ENCODE results near the gene OR2A7. TPM values are rescaled to one million over a fixed set of nuclear protein-coding genes. Genes with fewer than 3 reads are reported as not detected.
"Not testable (repeated sequence)": the region's sequence is repeated elsewhere in the genome, so short reads cannot be mapped to it uniquely, and the experiment has no call there.

The OR2A7 gene
- total and polyA plus RNA-seq, 2 experiments from 2014 or later = 0.26 TPM; not detected in 1

- H2AFZ ChIP-seq; H3F3A ChIP-seq (ENCODE audit: insufficient read depth); H3K4me2 ChIP-seq (ENCODE audit: unreplicated experiment); H3K4me3 ChIP-seq; in situ Hi-C loops (cut with MboI); H3K27me3 ChIP-seq (replicated peaks; ENCODE audit: insufficient read depth); H3K79me2 ChIP-seq (ENCODE audit: insufficient read depth); H3K9me3 ChIP-seq (ENCODE audit: low read depth); H3K36me3 ChIP-seq (ENCODE audit: low read depth); H4K20me1 ChIP-seq (ENCODE audit: insufficient read depth); H3K9ac ChIP-seq; H3K9me2 ChIP-seq (ENCODE audit: insufficient read depth); DNase-seq; H3K27ac ChIP-seq; H3K4me1 ChIP-seq (ENCODE audit: insufficient read depth): not testable (repeated sequence)
- 44 to 63% methylated on average over 1 of the region's 1 CpG for WGBS, 2 experiments (ENCODE audit: low coverage in 1 of 2, low lambda C conversion rate in 2 of 2, missing lambda C conversion rate in 2 of 2)
These were observed 31.6 kb downstream of the OR2A7 start for GRCh38 chr7:144233039-144233438.

- H3K9me2 ChIP-seq (ENCODE audit: insufficient read depth); H3K4me2 ChIP-seq (ENCODE audit: unreplicated experiment); H3K36me3 ChIP-seq (ENCODE audit: low read depth); in situ Hi-C loops (cut with MboI); H3K4me3 ChIP-seq; H4K20me1 ChIP-seq (ENCODE audit: insufficient read depth); H3K9ac ChIP-seq; H3F3A ChIP-seq (ENCODE audit: insufficient read depth); H3K27me3 ChIP-seq (replicated peaks; ENCODE audit: insufficient read depth); H3K9me3 ChIP-seq (ENCODE audit: low read depth); H3K79me2 ChIP-seq (ENCODE audit: insufficient read depth); H2AFZ ChIP-seq; H3K27ac ChIP-seq; H3K4me1 ChIP-seq (ENCODE audit: insufficient read depth); DNase-seq: not testable (repeated sequence)
- no CpG with 5 or more reads among the region's 2 CpGs for WGBS, 2 experiments (ENCODE audit: low coverage in 1 of 2, low lambda C conversion rate in 2 of 2, missing lambda C conversion rate in 2 of 2)
These were observed 33.6 kb downstream of the OR2A7 start for GRCh38 chr7:144231027-144231426.

- H3K9me3 ChIP-seq (ENCODE audit: low read depth); H3K4me1 ChIP-seq (ENCODE audit: insufficient read depth); H3K27ac ChIP-seq; DNase-seq; H3K4me3 ChIP-seq; H3K27me3 ChIP-seq (replicated peaks; ENCODE audit: insufficient read depth); H3K79me2 ChIP-seq (ENCODE audit: insufficient read depth); H4K20me1 ChIP-seq (ENCODE audit: insufficient read depth); H3K9me2 ChIP-seq (ENCODE audit: insufficient read depth); in situ Hi-C loops (cut with MboI); H3K9ac ChIP-seq; H2AFZ ChIP-seq; H3K36me3 ChIP-seq (ENCODE audit: low read depth); H3K4me2 ChIP-seq (ENCODE audit: unreplicated experiment); H3F3A ChIP-seq (ENCODE audit: insufficient read depth): not testable (repeated sequence)
- WGBS, 2 experiments (ENCODE audit: low coverage in 1 of 2, low lambda C conversion rate in 2 of 2, missing lambda C conversion rate in 2 of 2) = 35 to 43% methylated on average over 2 of the region's 3 CpGs
These were observed 35.8 kb downstream of the OR2A7 start for GRCh38 chr7:144228810-144229209.

GRCh38 chr7:144226866-144227265, 37.7 kb downstream of the OR2A7 start:
- DNase-seq = peak; percentile 1
- H3K4me2 ChIP-seq (ENCODE audit: unreplicated experiment); in situ Hi-C loops (cut with MboI); H3K9me2 ChIP-seq (ENCODE audit: insufficient read depth); H3K4me1 ChIP-seq (ENCODE audit: insufficient read depth); H3K9me3 ChIP-seq (ENCODE audit: low read depth); H4K20me1 ChIP-seq (ENCODE audit: insufficient read depth); H3K27ac ChIP-seq; H3K79me2 ChIP-seq (ENCODE audit: insufficient read depth); H3K4me3 ChIP-seq; H3F3A ChIP-seq (ENCODE audit: insufficient read depth); H3K27me3 ChIP-seq (replicated peaks; ENCODE audit: insufficient read depth); H3K9ac ChIP-seq; H3K36me3 ChIP-seq (ENCODE audit: low read depth); H2AFZ ChIP-seq: not testable (repeated sequence)
- WGBS, 2 experiments (ENCODE audit: low coverage in 1 of 2, low lambda C conversion rate in 2 of 2, missing lambda C conversion rate in 2 of 2) = 38% methylated on average over 3 of the region's 4 CpGs

GRCh38 chr7:144223675-144224074, 40.9 kb downstream of the OR2A7 start:
- H3K4me1 ChIP-seq (ENCODE audit: insufficient read depth); H3K79me2 ChIP-seq (ENCODE audit: insufficient read depth); H3K9me2 ChIP-seq (ENCODE audit: insufficient read depth); H3K27ac ChIP-seq; DNase-seq; H4K20me1 ChIP-seq (ENCODE audit: insufficient read depth); H3K36me3 ChIP-seq (ENCODE audit: low read depth); H3K9ac ChIP-seq; H3K9me3 ChIP-seq (ENCODE audit: low read depth); H3F3A ChIP-seq (ENCODE audit: insufficient read depth); H3K4me3 ChIP-seq; H2AFZ ChIP-seq; H3K4me2 ChIP-seq (ENCODE audit: unreplicated experiment); H3K27me3 ChIP-seq (replicated peaks; ENCODE audit: insufficient read depth); in situ Hi-C loops (cut with MboI): not testable (repeated sequence)

- H3K9ac ChIP-seq; H3K9me3 ChIP-seq (ENCODE audit: low read depth); H3K4me3 ChIP-seq; H3K79me2 ChIP-seq (ENCODE audit: insufficient read depth); H3K36me3 ChIP-seq (ENCODE audit: low read depth); H2AFZ ChIP-seq; DNase-seq; H3K9me2 ChIP-seq (ENCODE audit: insufficient read depth); H3K4me2 ChIP-seq (ENCODE audit: unreplicated experiment); H3K4me1 ChIP-seq (ENCODE audit: insufficient read depth); H3F3A ChIP-seq (ENCODE audit: insufficient read depth); H4K20me1 ChIP-seq (ENCODE audit: insufficient read depth); in situ Hi-C loops (cut with MboI); H3K27me3 ChIP-seq (replicated peaks; ENCODE audit: insufficient read depth); H3K27ac ChIP-seq: not testable (repeated sequence)
These were observed 44.1 kb downstream of the OR2A7 start for GRCh38 chr7:144220531-144220930.

- in situ Hi-C loops (cut with MboI) = not testable (repeated sequence)
- 29 to 42% methylated on average over 1 of the region's 4 CpGs for WGBS, 2 experiments (ENCODE audit: low coverage in 1 of 2, low lambda C conversion rate in 2 of 2, missing lambda C conversion rate in 2 of 2)
These were observed 45.4 kb downstream of the OR2A7 start for GRCh38 chr7:144219149-144219548.

GRCh38 chr7:144218581-144218980, 46.0 kb downstream of the OR2A7 start:
- H3K27ac ChIP-seq; H3K4me2 ChIP-seq (ENCODE audit: unreplicated experiment); H2AFZ ChIP-seq; DNase-seq; H3K9me3 ChIP-seq (ENCODE audit: low read depth); H3K9ac ChIP-seq; H3F3A ChIP-seq (ENCODE audit: insufficient read depth); H3K79me2 ChIP-seq (ENCODE audit: insufficient read depth); in situ Hi-C loops (cut with MboI); H3K36me3 ChIP-seq (ENCODE audit: low read depth); H3K9me2 ChIP-seq (ENCODE audit: insufficient read depth); H4K20me1 ChIP-seq (ENCODE audit: insufficient read depth); H3K4me3 ChIP-seq; H3K4me1 ChIP-seq (ENCODE audit: insufficient read depth); H3K27me3 ChIP-seq (replicated peaks; ENCODE audit: insufficient read depth): not testable (repeated sequence)
- WGBS, 2 experiments (ENCODE audit: low coverage in 1 of 2, low lambda C conversion rate in 2 of 2, missing lambda C conversion rate in 2 of 2) = 96 to 100% methylated on average over 1 of the region's 1 CpG

More at GRCh38 chr7:144219149-144219548, 45.4 kb downstream of the OR2A7 start:
- H3K79me2 ChIP-seq (ENCODE audit: insufficient read depth); H3K9me3 ChIP-seq (ENCODE audit: low read depth); H3K4me2 ChIP-seq (ENCODE audit: unreplicated experiment); H3K27me3 ChIP-seq (replicated peaks; ENCODE audit: insufficient read depth); H4K20me1 ChIP-seq (ENCODE audit: insufficient read depth); H3F3A ChIP-seq (ENCODE audit: insufficient read depth); H3K27ac ChIP-seq; H2AFZ ChIP-seq; H3K4me3 ChIP-seq; H3K4me1 ChIP-seq (ENCODE audit: insufficient read depth); H3K9ac ChIP-seq; DNase-seq; H3K36me3 ChIP-seq (ENCODE audit: low read depth); H3K9me2 ChIP-seq (ENCODE audit: insufficient read depth): not testable (repeated sequence)

All from GM23248 (cell line).